GM15510 (cell line): ENCODE results near the gene AACS.

Experiments
- POLR2A ChIP-seq: IDR thresholded peaks from 3 replicates; pipeline ENCODE4 v1.6.1; 2011; ENCODE audit warnings: borderline replicate concordance; ENCODE audit not compliant: insufficient read length; ENCODE audit errors: extremely low read depth

AACS gene

DNA sequence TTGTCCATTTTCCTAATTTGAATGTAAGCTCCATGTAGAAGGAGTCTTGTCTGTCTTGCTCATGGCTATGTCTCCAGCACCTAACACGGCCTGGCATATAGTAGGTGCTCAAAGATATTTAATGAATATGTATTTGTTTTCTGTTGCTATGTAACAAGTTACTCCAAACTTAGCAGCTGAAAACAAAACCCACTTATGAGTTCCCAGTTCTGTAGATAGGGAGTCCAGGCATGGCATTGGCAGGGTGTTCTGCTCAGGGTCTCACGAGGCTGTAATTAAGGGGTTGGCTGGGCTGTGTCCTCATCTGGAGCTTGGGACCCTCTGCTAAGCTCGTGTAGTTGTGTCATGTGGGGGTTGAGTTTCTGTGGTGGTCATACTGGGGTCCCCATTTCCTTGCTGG, 106.0 kb downstream of the AACS start:
- no peak for TF ChIP-seq POLR2A

DNA sequence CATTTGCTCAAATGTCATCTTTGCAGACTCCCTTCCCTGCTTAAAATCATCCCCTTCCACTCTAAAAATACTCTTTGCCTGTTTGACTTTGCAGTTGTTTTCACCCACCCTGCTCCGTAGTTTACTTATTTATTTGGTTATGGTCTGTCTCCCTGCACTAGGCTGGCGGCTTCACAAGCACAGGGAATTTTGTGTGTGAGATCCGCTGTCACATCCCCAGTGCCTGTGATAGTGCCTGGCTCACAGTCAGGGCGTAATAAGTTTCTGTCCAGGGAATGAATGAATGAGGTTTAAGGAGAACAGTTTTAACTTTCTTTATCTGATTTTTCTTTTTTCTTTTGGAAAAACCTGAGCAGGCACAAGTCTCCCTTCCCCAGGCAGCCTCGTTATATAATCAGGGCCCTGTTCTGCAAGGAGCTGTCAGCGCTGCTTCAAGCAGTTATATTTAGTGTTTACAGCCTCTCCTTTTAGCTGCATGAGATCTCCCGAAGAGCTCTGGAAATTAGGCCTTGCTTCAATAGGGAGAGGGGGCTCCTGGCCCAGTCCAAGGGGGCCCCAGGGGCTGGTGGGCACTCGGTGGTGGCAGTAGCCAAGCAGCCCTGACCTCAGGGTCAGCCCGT, 107.1 kb downstream of the AACS start:
- no peak for TF ChIP-seq POLR2A

- no peak for TF ChIP-seq POLR2A
These were observed 110.3 kb downstream of the AACS start for GRCh38 chr12:125175576-125175975.

DNA sequence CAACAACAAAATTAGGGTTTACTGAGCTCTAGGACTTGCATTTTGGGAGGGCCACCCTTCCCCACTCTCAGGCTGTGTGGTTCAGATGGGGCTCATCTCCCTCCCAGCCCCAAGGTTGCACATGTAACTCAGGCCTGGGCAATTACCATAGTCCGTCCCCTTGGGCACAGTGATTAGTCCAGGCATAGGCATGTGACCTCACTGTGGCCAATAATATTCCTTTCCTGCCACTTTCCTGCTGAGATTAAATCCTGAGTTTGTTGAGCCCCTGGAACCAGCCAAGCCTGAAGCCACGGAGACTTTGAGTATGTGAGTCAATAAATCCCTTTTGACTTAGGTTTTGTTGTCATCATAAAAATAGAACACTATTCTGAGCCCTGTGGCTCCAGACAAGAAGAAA, 113.0 kb downstream of the AACS start:
- TF ChIP-seq POLR2A: no peak

GRCh38 chr12:125180144-125180543, 114.9 kb downstream of the AACS start:
- no peak for TF ChIP-seq POLR2A

DNA sequence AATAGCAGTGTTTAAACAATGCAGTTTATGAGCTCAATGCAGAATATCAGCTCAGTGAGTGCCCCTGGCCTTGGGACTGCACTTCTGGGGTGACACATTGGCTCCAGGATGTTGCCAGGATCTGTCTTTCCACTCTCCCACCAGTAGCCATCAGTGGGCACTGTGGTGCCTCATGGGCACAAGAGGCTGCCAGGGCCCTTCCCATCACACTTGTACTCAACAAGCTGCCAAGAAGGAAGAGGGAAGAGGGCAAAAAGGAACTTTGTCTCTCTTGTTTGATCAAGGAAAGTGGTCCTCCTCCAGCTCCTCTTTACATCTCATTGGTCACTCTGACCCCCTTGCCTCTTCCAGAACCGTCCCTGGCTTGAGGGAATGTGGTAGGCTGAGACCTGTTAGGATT, 115.9 kb downstream of the AACS start:
- TF ChIP-seq POLR2A: no peak

GRCh38 chr12:125183187-125184067, 118.2 kb downstream of the AACS start:
- TF ChIP-seq POLR2A: no peak

DNA sequence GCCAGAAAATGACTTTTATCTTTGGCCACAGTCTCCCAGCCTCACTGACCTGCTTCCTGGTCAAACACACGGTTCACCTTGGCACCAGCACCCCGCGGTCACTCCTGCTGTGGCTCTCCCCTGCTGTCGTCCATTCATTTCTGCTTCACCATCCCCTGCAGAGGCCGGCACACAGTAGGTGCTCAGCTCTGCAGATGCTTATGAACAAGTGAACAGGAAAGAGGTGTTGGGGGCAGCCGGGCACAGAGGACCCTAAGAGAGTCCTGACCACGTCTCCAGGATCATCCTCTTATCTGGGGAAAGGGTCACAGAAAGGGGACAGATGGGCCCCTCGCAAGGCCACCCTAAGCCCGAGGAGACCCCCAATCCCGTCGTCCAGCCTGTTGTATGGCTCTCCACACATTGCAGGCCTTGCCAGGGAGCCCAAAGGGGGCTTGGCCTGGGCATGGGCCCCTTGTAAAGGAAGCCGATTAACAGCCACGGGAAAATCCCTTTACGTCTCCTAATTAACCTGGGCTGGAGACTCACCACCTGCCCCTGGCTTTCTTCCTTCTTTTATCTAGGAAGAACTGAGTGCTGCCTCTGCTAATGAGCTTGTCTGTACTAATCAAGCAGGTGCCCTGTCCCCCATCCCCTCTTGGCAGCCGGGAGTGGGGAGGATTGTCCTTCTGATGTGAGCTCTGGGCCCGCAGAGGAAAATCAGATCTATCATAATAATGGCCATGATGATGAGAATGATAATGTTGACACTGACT, 119.2 kb downstream of the AACS start:
- no peak for TF ChIP-seq POLR2A

GRCh38 chr12:125185311-125185739, 120.1 kb downstream of the AACS start:
- TF ChIP-seq POLR2A: no peak

- TF ChIP-seq POLR2A: no peak
These were observed 120.7 kb downstream of the AACS start, which contains the start of gene TMEM132B for GRCh38 chr12:125185740-125186470. TSS of gene TMEM132B (plus strand) at chr12:125186386.

DNA sequence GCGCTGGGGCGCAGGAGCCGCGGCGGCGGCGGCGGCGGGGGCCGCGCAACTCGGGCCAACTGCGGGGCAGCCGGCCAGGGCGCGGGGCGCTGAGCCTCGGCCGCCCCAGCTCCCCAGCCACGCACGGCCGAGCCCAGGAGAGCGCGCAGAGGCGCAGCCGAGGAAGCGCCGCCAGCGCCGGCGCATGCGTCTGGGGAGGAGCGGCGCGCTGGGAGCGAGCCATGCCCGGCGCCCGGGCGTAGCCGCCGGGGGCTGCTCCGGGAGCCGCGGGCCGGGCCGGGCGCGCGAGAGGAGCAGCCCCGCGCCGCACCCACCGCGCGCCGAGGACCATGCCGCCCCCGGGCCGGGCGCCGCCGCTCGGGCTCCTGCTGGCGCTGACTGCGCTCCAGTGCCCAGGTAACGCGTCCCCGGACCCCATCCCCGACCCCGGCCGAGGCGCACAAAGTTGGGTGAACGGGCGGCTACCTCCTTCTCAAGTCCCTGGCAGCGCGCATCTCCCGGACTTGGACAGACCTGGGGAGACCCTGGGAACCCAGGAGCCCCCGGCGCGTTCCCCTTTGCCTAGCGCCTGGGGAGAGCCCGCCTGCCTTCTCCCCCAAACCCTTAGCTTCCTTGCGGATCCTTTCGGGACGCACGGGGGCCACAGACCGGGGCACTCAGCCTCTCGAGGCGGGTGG, 121.4 kb downstream of the AACS start:
- TF ChIP-seq POLR2A: no peak

DNA sequence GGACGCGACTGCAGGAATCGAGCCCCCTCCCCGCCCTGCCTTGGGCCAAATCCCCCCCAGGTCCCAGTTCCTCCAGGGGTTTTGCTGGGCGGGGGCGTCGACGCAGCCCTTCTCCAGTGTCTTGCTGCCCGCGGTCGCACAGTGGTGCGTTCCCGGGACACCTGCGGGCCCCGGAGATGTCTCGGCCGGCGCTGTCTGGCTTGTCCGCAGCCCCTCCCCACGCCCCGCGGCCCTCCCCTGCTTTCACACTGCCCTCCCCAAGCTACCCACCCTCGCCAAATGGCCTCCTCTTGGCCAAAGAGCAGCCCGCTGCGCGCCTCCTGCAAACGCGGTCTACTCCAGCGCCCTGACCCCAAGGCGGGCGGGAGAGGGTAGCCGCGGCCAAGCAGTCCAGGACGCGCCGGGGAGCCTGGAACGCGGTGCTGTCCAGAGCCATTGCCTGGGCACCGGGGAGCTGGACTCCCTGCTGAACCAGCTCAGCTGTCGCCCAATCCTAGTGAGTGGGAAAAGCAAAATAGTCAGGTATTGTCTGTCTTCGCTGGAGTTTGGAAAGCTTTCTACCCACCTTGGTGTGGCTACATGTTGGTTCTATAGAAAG, 122.0 kb downstream of the AACS start:
- no peak for TF ChIP-seq POLR2A
